Smooth muscle cell of the brain vasculature (primary cell): ENCODE results near the gene ZNF3.

Experiments
- DNase-seq: peaks from one replicate; pipeline ENCODE4 v3.0.0-alpha.2; 2012; ENCODE audit warnings: low read depth, low spot score

ZNF3 gene

GRCh38 chr7:100109521-100110163 lies 28.1 kb upstream of the ZNF3 start:
- no peak for DNase-seq

GRCh38 chr7:100107890-100108289 lies 26.4 kb upstream of the ZNF3 start:
- no peak for DNase-seq

GRCh38 chr7:100107125-100107737 lies 25.7 kb upstream of the ZNF3 start:
- DNase-seq, result no peak

- DNase-seq, result no peak
Observed at GRCh38 chr7:100106633-100107032, 25.1 kb upstream of the ZNF3 start.

GRCh38 chr7:100105534-100105933 lies 24.0 kb upstream of the ZNF3 start:
- DNase-seq, result no peak

- no peak for DNase-seq
Observed at GRCh38 chr7:100102950-100103840, 21.7 kb upstream of the ZNF3 start.

GRCh38 chr7:100101016-100101862 lies 19.7 kb upstream of the ZNF3 start, which contains the start of the genes AP4M1 and MCM7:
Gene AP4M1, plus strand, starts transcription at chr7:100101643. Its CDS starts 72 bp downstream, at chr7:100101715.
Gene MCM7, minus strand, starts transcription at chr7:100101397. Its CDS starts 103 bp downstream, at chr7:100101294.
- peak; percentile 98 for DNase-seq

- peak; percentile 92 for DNase-seq
Observed at GRCh38 chr7:100100420-100101015, 19.0 kb upstream of the ZNF3 start.

GRCh38 chr7:100099452-100099851 lies 17.9 kb upstream of the ZNF3 start:
- no peak for DNase-seq

- no peak for DNase-seq
Observed at GRCh38 chr7:100098913-100099312, 17.4 kb upstream of the ZNF3 start.

- no peak for DNase-seq
Observed at GRCh38 chr7:100095704-100096103, 14.2 kb upstream of the ZNF3 start.

GRCh38 chr7:100095289-100095688 lies 13.8 kb upstream of the ZNF3 start:
- DNase-seq, result no peak

- no peak for DNase-seq
Observed at GRCh38 chr7:100093925-100094486, 12.5 kb upstream of the ZNF3 start.

GRCh38 chr7:100093498-100093897 lies 12.0 kb upstream of the ZNF3 start:
- DNase-seq, result no peak

GRCh38 chr7:100093054-100093453 lies 11.5 kb upstream of the ZNF3 start:
- no peak for DNase-seq

GRCh38 chr7:100091411-100092181 lies 10.1 kb upstream of the ZNF3 start:
- no peak for DNase-seq

- DNase-seq, result no peak
Observed at GRCh38 chr7:100090527-100091410, 9.2 kb upstream of the ZNF3 start.

- DNase-seq, result no peak
Observed at GRCh38 chr7:100089458-100090196, 8.1 kb upstream of the ZNF3 start.
